Stimulated activated CD4-positive, alpha-beta T cell treated with anti-CD3 and anti-CD28 coated beads, Interleukin-12 subunit alpha, Interleukin-12 subunit beta, amount 100 ng/mL, for 24 hours (primary cell): Measurements from ENCODE around the gene UVSSA.

Source experiments
- DNase-seq, 2 experiments: peaks; one replicate each; pipeline ENCODE4 v3.0.0-alpha.2; 2020; ENCODE audit warnings: low read depth in 2 of 2

The UVSSA gene

GRCh38 chr4:1349359-1350168 lies 2.6 kb downstream of the UVSSA start:
- no peak for DNase-seq

- no peak for DNase-seq
These were observed 3.1 kb downstream of the UVSSA start for GRCh38 chr4:1350169-1350520.

- peak; percentile 76 to 91 for DNase-seq
These were observed 5.0 kb downstream of the UVSSA start for GRCh38 chr4:1351854-1352566.

- DNase-seq: no peak
These were observed 5.5 kb downstream of the UVSSA start for GRCh38 chr4:1352567-1352900.

GRCh38 chr4:1353186-1354055 lies 6.4 kb downstream of the UVSSA start:
- DNase-seq: no peak

- no peak for DNase-seq
These were observed 7.4 kb downstream of the UVSSA start for GRCh38 chr4:1354136-1354982.

- no peak for DNase-seq
These were observed 7.9 kb downstream of the UVSSA start for GRCh38 chr4:1354983-1355275.

- no peak for DNase-seq
These were observed 8.4 kb downstream of the UVSSA start for GRCh38 chr4:1355378-1355777.

GRCh38 chr4:1356181-1356998 lies 9.4 kb downstream of the UVSSA start:
- peak in 1 of 2 experiments; percentile 42 for DNase-seq

GRCh38 chr4:1357356-1358248 lies 10.6 kb downstream of the UVSSA start:
- DNase-seq: no peak

GRCh38 chr4:1358421-1359143 lies 11.6 kb downstream of the UVSSA start:
- no peak for DNase-seq

- no peak for DNase-seq
These were observed 12.1 kb downstream of the UVSSA start for GRCh38 chr4:1359144-1359501.

GRCh38 chr4:1359976-1360375 lies 13.0 kb downstream of the UVSSA start:
- DNase-seq: no peak

GRCh38 chr4:1360423-1361283 lies 13.6 kb downstream of the UVSSA start:
- no peak for DNase-seq

- DNase-seq: no peak
These were observed 14.4 kb downstream of the UVSSA start for GRCh38 chr4:1361431-1361830.

- DNase-seq: no peak
These were observed 15.0 kb downstream of the UVSSA start for GRCh38 chr4:1362046-1362445.

GRCh38 chr4:1362521-1362920 lies 15.5 kb downstream of the UVSSA start:
- no peak for DNase-seq

- DNase-seq: no peak
These were observed 16.5 kb downstream of the UVSSA start for GRCh38 chr4:1363513-1363912.
